CD4-positive, alpha-beta T cell treated with Interleukin-15 for 4 hours (primary cell): ENCODE measurements around the gene IRS2.

ENCODE experiments used
- DNase-seq: peaks from one replicate; pipeline ENCODE4 v3.0.0-alpha.2; 2020; ENCODE audit warnings: low spot score

IRS2 gene

DNA sequence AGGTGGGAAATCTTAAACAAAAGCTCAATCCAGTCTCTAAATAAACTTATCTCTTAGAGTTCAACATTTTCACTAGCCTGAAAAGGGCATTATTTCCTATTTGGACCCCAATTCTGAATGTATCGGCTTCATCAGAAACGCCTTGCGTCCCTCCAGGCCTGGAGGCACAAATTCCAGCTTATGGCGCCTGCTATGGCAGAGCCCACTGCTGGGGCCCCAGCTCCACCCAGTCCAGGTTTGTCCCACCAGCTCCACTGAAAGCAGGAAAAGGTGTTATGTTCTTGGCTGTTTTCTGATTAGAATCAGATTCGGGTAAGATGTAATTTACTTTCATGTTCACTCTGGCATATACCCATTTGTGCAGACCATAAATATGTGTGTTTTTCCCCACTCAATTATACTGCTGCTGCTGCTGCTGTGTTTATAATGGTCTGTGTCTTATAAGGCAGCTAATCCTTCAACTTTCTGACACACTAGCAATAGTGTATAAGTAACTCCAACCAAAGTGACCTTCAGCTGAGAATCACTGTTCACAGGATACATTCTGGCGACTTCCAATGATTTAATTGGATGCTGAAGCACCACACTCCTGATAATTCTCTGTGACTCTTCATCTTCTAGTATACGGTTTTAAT is 6.4 kb downstream of the IRS2 start:
- no peak for DNase-seq

DNA sequence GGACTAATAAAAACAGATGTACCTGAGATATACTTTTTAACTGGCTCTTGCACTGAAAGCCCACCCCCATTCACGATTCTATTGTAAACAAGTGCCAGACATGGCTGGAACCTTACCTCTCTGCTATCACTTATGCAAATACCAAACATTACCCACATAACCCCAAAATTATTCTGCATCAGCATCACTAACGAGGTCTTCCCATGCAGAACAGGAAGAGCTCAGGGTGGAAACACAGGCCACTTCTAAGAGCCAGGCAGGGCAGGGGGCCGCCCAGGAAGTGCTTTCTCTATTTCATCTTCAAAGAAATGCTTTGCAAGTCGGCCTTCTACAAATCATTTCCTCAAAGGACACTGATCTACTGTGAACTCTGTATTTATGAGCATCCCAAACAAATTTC is 7.3 kb downstream of the IRS2 start:
- DNase-seq: peak; percentile 53

- peak; percentile 18 for DNase-seq
Measured at GRCh38 chr13:109778102-109778542, 8.3 kb downstream of the IRS2 start.

- no peak for DNase-seq
Measured at GRCh38 chr13:109776575-109776974, 9.8 kb downstream of the IRS2 start.

GRCh38 chr13:109773786-109774185 is 12.6 kb downstream of the IRS2 start:
- no peak for DNase-seq

- DNase-seq: no peak
Measured at GRCh38 chr13:109773276-109773675, 13.1 kb downstream of the IRS2 start.

DNA sequence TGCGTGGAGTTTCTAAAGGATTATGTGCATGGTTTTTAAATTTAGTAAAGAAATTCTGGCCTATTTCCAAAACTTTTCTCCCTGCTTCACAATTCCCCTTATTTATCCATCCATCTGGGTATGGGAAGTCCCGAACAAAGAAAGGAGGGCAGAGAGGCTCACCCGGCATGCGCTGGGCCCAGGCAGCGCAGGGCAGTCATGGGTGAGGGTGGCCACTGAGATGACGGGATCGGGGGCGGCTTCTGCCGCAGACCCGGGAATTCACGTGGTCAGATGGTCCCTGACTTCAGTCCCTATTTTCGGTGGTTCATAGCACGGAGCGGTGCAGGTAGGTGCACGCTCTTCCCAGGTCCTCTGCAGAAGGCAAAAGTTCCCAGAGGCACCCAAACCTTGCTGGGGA is 14.5 kb downstream of the IRS2 start:
- no peak for DNase-seq

- DNase-seq: no peak
Measured at GRCh38 chr13:109770436-109770835, 15.9 kb downstream of the IRS2 start.

GRCh38 chr13:109769921-109770320 is 16.5 kb downstream of the IRS2 start:
- DNase-seq: no peak

DNA sequence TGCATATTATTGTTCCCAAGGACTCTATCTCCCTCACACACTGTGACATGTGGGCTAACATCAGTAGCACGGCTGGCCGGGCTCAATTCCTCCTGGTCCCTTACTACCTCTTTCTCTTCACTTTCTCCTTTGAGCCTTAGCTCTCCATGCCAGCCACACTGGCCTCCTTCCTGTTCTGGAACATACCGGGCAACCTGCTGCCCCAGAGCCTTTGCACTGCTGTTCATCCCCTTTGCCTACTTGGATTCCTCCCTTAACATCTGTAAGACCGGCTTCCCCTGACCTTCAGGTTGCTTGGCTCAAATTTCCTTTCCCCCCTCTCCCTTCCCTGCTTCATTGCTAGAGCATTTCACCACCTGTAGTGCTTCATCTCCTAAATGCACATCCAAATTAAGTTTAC is 17.1 kb downstream of the IRS2 start:
- no peak for DNase-seq

DNA sequence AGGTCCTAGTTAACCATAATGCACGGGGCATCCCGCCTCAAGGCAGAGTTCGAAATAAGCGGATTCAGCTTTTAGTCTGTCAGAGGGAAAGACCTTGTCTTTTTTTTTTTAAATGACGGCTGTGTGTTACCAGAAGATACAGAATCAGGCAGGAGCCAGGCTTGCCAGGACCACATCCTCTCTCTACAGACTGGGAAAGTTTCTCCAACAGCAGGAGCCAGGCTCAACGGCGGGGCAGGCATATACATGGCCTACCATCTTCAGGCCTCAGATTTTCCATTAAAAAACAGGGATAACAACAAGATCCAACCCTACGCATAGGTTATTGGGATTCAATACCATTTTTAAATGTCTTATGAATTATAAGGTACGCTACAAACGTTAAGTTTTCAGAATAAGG is 17.8 kb downstream of the IRS2 start:
- DNase-seq: no peak

DNA sequence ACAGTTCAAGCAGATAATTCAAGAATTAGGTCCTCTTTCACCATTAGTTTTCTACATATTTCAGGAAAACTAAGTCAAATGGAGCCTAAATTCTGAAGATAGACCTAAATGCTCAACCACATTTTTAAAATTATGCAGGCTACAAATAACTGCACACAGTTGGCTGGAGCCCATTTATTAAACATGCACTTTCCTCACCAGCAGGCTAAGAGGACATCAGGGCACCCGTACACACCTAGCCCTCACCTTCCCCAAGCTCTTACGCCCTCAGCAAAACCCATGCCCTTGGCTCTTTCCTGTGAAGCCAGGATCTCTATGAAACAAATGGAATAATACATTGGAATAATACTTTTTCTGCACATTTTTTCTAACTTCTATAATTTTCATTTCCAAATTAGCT is 18.2 kb downstream of the IRS2 start:
- no peak for DNase-seq

DNA sequence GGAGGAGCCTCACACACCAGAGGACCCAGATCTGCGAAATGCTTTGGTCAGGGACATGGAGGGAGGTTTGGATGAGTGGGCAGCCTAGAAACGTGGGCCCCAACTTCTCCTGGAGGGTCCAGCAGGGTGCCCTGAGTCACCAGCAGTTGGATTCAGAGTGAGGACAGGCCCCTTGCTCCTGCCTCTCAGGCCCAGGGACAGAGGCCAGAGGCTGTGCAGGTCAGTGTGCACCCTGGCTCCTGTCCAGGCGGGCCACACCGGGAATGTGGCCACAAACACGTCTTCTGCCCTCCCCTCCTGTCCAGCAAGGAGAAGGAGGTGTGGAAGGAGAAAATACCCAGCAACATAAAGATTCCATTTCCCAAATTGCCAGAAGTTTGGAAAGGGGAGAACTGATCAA is 19.4 kb downstream of the IRS2 start:
- no peak for DNase-seq

- no peak for DNase-seq
Measured at GRCh38 chr13:109764470-109765291, 21.7 kb downstream of the IRS2 start.

DNA sequence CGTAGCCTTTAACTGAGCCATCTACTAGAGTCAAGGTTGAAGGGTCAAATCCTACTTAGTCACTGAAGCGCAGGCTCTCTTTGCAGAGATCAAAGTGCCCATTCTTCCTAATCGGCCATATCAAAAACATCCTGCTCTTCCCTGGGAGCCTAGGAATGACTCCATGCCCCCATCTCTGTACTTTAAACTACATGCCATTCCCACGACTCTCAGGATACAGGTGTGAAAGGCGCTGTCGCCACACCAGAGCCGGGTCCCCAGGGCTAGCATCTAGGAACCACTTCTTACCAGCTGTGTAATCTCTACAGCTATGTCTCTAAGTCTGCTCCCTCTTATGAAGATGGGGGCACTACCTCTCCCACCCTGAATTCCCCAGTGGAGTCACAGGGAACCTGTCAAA is 22.3 kb downstream of the IRS2 start:
- no peak for DNase-seq

GRCh38 chr13:109762791-109763190 is 23.6 kb downstream of the IRS2 start:
- DNase-seq: no peak

DNA sequence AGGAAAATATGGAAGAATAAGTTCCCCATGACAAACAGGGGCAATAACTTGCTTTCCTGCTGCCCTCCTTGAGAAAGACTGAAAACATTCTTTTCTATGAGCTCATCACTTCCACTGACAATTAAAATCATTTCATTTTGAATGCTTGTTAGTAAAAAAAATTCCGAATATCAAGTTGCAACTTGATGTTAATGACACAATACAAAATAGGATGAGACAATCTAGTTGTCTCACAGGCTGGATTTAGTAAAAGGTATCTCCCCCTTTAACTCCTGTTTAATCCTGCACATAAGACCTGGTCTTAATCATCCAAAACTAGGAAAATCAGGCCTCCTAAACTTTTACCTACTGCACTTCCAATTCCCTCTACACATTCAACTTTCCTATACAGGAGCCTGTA is 24.7 kb downstream of the IRS2 start:
- DNase-seq: no peak

GRCh38 chr13:109760951-109761350 is 25.4 kb downstream of the IRS2 start:
- DNase-seq: no peak

- DNase-seq: no peak
Measured at GRCh38 chr13:109760402-109760801, 26.0 kb downstream of the IRS2 start.

GRCh38 chr13:109759609-109760008 is 26.8 kb downstream of the IRS2 start:
- no peak for DNase-seq

DNA sequence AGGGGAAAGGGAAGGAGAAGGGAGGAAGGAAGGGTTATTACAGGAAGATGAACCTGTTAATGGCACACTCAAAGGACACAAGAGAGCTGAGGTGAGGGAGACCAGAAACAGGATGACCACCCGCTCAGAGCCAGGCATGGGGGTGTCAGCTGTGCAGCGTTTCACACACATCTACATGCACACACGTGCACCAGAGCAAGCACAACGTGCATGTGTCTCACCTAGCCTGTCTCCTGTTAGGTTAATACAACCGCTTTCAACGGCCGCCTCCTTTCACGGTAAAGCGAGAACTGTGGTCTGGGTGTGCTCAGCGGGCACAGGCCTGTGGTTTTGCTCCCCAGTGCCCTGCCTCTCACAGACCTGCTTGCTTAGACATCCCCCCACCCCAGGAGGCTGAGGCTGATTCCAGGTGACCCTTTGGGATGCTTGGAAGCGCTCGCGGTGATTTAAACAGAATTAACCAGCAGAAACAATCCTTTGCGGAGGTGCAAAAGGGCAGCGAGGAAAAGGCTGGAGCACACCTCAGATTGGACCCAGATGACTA is 27.4 kb downstream of the IRS2 start:
- DNase-seq: no peak

DNA sequence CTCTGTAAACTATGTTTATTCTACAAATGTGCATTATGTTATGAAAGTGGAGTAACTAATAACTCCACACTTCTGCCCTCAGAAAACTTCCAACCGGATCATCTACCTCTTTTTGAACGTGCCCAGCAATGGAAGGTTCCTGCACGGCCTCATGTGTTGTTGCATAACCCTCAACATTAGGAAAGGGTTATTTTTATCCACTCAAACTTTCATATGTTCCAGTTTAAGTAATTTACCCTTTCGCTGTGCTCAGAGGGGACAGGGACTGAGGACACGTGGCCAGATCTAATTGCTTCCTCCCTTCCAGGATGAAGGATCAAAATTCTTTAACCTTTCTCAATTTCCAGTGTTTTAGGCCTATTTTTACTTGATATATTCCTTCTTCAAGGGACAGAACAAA is 29.6 kb downstream of the IRS2 start:
- no peak for DNase-seq

- no peak for DNase-seq
Measured at GRCh38 chr13:109755997-109756396, 30.4 kb downstream of the IRS2 start.

DNA sequence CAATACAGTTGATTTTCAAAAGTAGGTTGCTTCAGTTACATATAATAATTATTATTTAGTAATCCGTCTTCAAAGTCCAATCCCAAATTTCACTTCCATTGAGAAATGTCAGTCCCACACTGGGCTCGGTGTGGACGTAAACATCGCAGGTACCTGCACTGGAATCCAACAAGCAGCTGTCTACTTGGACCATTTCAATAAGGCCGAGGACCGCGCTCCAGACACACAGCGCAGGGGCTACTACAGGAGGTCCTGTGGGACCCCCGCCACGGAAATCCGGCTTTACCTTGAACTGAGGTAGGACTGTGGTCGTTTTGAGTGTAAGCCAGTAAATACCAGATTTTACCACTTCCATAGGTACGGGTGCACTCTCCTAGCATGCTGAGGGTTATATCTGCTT is 30.8 kb downstream of the IRS2 start:
- no peak for DNase-seq
